NCI-H187 (cell line): Measurements from ENCODE around the gene SARNP.
"Not testable (repeated sequence)": the region's sequence is repeated elsewhere in the genome, so short reads cannot be mapped to it uniquely, and the experiment has no call there.

Experiments
- DNase-seq, 2 experiments: peaks; one replicate each; lab custom pipeline; 2025; lab: John Stamatoyannopoulos, UW

The SARNP gene

GRCh38 chr12:55797068-55797467 is 20.5 kb downstream of the SARNP start:
- DNase-seq, result peak in 1 of 2 experiments; percentile 2

- DNase-seq, result no peak
Measured at GRCh38 chr12:55795950-55796349, 21.6 kb downstream of the SARNP start.

GRCh38 chr12:55789893-55790292 is 27.6 kb downstream of the SARNP start:
- DNase-seq, result no peak

GRCh38 chr12:55789171-55789570 is 28.4 kb downstream of the SARNP start:
- no peak for DNase-seq

GRCh38 chr12:55788546-55788945 is 29.0 kb downstream of the SARNP start:
- DNase-seq, result no peak

- no peak for DNase-seq
Measured at GRCh38 chr12:55780685-55781084, 36.8 kb downstream of the SARNP start.

- DNase-seq, result no peak
Measured at GRCh38 chr12:55777856-55778255, 39.7 kb downstream of the SARNP start.

- no peak for DNase-seq
Measured at GRCh38 chr12:55771736-55772135, 45.8 kb downstream of the SARNP start.

- no peak for DNase-seq
Measured at GRCh38 chr12:55767156-55767555, 50.4 kb downstream of the SARNP start.

- DNase-seq, result peak; percentile 41 to 62
Measured at GRCh38 chr12:55765736-55766290, 51.7 kb downstream of the SARNP start.

GRCh38 chr12:55762646-55763045 is 54.9 kb downstream of the SARNP start:
- DNase-seq, result no peak

- DNase-seq, result no peak
Measured at GRCh38 chr12:55760663-55761062, 56.9 kb downstream of the SARNP start.

- DNase-seq, result not testable (repeated sequence)
Measured at GRCh38 chr12:55758575-55758974, 58.9 kb downstream of the SARNP start.

- no peak for DNase-seq
Measured at GRCh38 chr12:55757701-55758100, 59.8 kb downstream of the SARNP start.

- DNase-seq, result no peak
Measured at GRCh38 chr12:55755246-55755645, 62.3 kb downstream of the SARNP start.

- DNase-seq, result no peak
Measured at GRCh38 chr12:55748230-55748993, 69.1 kb downstream of the SARNP start.

- no peak for DNase-seq
Measured at GRCh38 chr12:55746913-55747231, 70.7 kb downstream of the SARNP start.

GRCh38 chr12:55746174-55746912 is 71.2 kb downstream of the SARNP start:
- no peak for DNase-seq

GRCh38 chr12:55745361-55746173 is 72.0 kb downstream of the SARNP start:
- DNase-seq, result peak; percentile 37 to 70

- DNase-seq, result peak in 1 of 2 experiments; percentile 24
Measured at GRCh38 chr12:55744340-55745030, 73.0 kb downstream of the SARNP start.
